H1 (cell line): ENCODE measurements around the gene UBD. TPM values are rescaled to one million over a fixed set of nuclear protein-coding genes. Genes with fewer than 3 reads are reported as not detected.

Source experiments
- BRCA1 ChIP-seq: IDR thresholded peaks from 2 replicates; pipeline ENCODE4 v1.6.1; 2012; ENCODE audit warnings: low read depth, low read length, improper control_type of control experiment
- JUND ChIP-seq: IDR thresholded peaks from 2 replicates; pipeline ENCODE4 v1.6.1; 2011; ENCODE audit warnings: mild to moderate bottlenecking, improper control_type of control experiment, low read length
- SIRT6 ChIP-seq: IDR thresholded peaks from one replicate; pipeline ENCODE4 v1.7.1; 2012; ENCODE audit warnings: low read length, inconsistent platforms
- TAF1 ChIP-seq: IDR thresholded peaks from 2 replicates; pipeline ENCODE4 v1.6.1; 2011; ENCODE audit warnings: mild to moderate bottlenecking, low read depth, low read length
- TAF7 ChIP-seq: optimal IDR thresholded peaks from 2 replicates; pipeline ENCODE3; 2011; ENCODE audit warnings: low read depth, mild to moderate bottlenecking, inconsistent platforms, low read length, moderate library complexity, borderline replicate concordance
- polyA plus RNA-seq, 7 experiments: library from polyadenylated mRNA; depleted of rRNA in 3 of 7; stranded (reverse) in 5 of 7; unstranded in 2 of 7; fragments of >200 nt in 5 of 7; fragments of 200-250 nt in 2 of 7; gene quantifications; 1 replicate in 5 of 7; 2 replicates in 1 of 7; 4 replicates in 1 of 7; pipeline versions ENCODE4 v1.2.1 to v1.2.3, GENCODE V29; 2011 to 2013; ENCODE audit warnings: missing spikeins in 2 of 7, mixed read lengths in 2 of 7
- total RNA-seq: library from RNA; stranded (reverse); fragmentation: NEBNext Ultra II Directional; extraction: Animal tissue kit (Norgen Biotek cat#: 25700); gene quantifications from 2 replicates; pipeline ENCODE4 v1.2.1, GENCODE V29; 2021
- TF ChIP-seq, protein P1 (sequence below): fragments of 300-600 bp; sonication (generic); IDR thresholded peaks from 2 replicates; pipeline ENCODE4 v1.7.1; 2012; ENCODE audit warnings: low read length, moderate library complexity, mild to moderate bottlenecking, inconsistent platforms; ENCODE audit not compliant: insufficient replicate concordance

UBD gene
- total and polyA plus RNA-seq, 2 of the 8 experiments (the other 6 are each of a cell fraction or from before 2014, with no cell fraction given) = 0.23 TPM; not detected in 1

DNA sequence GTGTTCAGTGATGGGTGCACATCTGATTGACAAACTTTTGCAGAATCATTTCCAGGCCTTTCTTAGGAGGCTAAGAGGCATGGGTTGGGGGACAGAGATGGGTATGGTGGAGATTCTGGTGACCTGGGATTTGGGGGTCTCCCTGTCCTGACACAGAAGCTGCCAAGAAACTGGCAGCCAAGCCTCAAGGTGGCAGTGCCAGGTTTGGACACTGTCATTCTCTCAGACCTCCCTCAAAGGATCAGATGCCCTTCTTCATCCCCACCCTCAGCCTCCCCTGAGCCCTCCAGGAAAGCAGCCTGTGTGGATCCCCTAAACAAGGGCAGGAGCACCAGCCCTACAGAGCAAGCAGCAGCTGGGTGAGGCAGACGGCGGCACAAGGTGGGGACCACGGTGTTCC is 53.7 kb downstream of the UBD start (continued):
- TF ChIP-seq, protein P1, sequence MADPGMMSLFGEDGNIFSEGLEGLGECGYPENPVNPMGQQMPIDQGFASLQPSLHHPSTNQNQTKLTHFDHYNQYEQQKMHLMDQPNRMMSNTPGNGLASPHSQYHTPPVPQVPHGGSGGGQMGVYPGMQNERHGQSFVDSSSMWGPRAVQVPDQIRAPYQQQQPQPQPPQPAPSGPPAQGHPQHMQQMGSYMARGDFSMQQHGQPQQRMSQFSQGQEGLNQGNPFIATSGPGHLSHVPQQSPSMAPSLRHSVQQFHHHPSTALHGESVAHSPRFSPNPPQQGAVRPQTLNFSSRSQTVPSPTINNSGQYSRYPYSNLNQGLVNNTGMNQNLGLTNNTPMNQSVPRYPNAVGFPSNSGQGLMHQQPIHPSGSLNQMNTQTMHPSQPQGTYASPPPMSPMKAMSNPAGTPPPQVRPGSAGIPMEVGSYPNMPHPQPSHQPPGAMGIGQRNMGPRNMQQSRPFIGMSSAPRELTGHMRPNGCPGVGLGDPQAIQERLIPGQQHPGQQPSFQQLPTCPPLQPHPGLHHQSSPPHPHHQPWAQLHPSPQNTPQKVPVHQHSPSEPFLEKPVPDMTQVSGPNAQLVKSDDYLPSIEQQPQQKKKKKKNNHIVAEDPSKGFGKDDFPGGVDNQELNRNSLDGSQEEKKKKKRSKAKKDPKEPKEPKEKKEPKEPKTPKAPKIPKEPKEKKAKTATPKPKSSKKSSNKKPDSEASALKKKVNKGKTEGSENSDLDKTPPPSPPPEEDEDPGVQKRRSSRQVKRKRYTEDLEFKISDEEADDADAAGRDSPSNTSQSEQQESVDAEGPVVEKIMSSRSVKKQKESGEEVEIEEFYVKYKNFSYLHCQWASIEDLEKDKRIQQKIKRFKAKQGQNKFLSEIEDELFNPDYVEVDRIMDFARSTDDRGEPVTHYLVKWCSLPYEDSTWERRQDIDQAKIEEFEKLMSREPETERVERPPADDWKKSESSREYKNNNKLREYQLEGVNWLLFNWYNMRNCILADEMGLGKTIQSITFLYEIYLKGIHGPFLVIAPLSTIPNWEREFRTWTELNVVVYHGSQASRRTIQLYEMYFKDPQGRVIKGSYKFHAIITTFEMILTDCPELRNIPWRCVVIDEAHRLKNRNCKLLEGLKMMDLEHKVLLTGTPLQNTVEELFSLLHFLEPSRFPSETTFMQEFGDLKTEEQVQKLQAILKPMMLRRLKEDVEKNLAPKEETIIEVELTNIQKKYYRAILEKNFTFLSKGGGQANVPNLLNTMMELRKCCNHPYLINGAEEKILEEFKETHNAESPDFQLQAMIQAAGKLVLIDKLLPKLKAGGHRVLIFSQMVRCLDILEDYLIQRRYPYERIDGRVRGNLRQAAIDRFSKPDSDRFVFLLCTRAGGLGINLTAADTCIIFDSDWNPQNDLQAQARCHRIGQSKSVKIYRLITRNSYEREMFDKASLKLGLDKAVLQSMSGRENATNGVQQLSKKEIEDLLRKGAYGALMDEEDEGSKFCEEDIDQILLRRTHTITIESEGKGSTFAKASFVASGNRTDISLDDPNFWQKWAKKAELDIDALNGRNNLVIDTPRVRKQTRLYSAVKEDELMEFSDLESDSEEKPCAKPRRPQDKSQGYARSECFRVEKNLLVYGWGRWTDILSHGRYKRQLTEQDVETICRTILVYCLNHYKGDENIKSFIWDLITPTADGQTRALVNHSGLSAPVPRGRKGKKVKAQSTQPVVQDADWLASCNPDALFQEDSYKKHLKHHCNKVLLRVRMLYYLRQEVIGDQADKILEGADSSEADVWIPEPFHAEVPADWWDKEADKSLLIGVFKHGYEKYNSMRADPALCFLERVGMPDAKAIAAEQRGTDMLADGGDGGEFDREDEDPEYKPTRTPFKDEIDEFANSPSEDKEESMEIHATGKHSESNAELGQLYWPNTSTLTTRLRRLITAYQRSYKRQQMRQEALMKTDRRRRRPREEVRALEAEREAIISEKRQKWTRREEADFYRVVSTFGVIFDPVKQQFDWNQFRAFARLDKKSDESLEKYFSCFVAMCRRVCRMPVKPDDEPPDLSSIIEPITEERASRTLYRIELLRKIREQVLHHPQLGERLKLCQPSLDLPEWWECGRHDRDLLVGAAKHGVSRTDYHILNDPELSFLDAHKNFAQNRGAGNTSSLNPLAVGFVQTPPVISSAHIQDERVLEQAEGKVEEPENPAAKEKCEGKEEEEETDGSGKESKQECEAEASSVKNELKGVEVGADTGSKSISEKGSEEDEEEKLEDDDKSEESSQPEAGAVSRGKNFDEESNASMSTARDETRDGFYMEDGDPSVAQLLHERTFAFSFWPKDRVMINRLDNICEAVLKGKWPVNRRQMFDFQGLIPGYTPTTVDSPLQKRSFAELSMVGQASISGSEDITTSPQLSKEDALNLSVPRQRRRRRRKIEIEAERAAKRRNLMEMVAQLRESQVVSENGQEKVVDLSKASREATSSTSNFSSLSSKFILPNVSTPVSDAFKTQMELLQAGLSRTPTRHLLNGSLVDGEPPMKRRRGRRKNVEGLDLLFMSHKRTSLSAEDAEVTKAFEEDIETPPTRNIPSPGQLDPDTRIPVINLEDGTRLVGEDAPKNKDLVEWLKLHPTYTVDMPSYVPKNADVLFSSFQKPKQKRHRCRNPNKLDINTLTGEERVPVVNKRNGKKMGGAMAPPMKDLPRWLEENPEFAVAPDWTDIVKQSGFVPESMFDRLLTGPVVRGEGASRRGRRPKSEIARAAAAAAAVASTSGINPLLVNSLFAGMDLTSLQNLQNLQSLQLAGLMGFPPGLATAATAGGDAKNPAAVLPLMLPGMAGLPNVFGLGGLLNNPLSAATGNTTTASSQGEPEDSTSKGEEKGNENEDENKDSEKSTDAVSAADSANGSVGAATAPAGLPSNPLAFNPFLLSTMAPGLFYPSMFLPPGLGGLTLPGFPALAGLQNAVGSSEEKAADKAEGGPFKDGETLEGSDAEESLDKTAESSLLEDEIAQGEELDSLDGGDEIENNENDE = no peak
- TF ChIP-seq JUND = no peak
- no peak for TF ChIP-seq SIRT6
- no peak for TF ChIP-seq TAF1
- TF ChIP-seq TAF7 = no peak
- TF ChIP-seq BRCA1 = no peak
